ENCODE data around the gene SLFN5.
"Not testable (repeated sequence)": the region's sequence is repeated elsewhere in the genome, so short reads cannot be mapped to it uniquely, and the experiment has no call there.

SLFN5 gene

DNA sequence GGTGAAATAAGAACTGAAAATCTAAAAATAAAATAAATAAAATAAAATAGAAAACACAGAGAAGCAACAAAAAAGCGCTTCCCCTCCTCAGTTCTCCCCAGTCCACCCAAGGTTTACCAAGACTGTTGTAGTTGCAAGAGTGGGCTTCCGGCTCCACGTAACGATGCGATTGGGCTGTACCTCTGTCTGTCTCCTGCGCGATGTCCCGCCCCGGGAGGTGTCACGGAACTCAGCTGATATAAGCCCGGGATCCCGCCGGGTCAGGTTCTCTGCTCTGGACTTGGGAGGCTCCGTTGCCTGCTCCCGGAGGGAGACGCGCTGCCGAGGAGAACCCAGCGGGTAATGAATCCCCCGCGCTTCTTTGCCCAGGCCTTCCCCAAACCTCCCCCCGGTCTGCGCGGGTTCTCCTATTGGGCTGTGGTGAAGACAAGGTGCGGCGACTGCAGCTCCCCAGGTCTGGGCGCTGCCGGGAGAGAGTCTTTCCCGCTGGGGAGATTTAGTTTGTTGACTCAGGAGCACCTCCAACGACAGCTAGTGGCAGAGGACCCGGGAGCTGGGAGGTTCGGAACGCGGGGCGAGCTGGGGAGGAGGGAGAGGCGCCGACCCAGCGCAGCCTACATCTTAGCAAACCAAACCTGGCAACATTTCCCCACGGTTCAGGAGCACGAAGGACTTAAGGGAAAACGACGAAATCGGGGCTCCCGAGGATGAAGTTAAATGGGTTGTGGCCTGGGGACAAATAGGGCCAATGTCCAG is at the start of gene SLFN5:
Gene SLFN5 (plus strand): TSS at position 268 of the 756 bp plus-strand sequence. CDS start 15,619 bp downstream, outside the sequence.
- peak; percentile 85 for DNase-seq (ENCODE audit: low read depth)

- not testable (repeated sequence) for DNase-seq (ENCODE audit: low read depth)
Observed at GRCh38 chr17:35194001-35194400, 48.9 kb upstream of the SLFN5 start, which contains the start of gene SLC35G3. SLC35G3 (minus strand) TSS chr17:35194393; CDS start chr17:35194307, 86 bp downstream.

DNA sequence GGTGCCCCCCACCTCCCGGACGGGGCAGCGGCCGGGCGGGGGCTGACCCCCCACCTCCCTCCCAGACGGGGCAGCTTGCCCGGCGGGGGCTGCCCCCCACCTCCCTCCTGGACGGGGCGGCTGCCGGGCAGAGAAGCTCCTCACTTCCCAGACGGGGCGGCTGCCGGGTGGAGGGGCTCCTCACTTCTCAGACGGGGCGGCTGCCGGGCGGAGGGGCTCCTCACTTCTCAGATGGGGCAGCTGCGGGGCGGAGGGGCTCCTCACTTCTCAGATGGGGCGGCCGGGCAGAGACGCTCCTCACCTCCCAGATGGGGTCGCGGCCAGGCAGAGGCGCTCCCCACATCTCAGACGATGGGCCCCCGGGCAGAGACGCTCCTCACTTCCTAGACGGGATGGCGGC is 47.8 kb upstream of the SLFN5 start:
- not testable (repeated sequence) for DNase-seq (ENCODE audit: low read depth)

DNA sequence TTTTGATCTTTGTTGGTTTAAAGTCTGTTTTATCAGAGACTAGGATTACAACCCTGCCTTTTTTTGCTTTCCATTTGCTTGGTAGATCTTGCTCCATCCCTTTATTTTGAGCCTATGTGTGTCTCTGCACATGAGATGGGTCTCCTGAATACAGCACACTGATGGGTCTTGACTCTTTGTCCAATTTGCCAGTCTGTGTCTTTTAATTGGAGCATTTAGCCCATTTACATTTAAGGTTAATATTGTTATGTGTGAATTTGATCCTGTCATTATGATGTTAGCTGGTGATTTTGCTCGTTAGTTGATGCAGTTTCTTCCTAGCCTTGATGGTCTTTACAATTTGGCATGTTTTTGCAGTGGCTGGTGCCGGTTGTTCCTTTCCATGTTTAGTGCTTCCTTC is 40.3 kb upstream of the SLFN5 start:
- DNase-seq (ENCODE audit: low read depth): not testable (repeated sequence)

- DNase-seq (ENCODE audit: low read depth): no peak
Observed at GRCh38 chr17:35210741-35211140, 32.1 kb upstream of the SLFN5 start.

DNA sequence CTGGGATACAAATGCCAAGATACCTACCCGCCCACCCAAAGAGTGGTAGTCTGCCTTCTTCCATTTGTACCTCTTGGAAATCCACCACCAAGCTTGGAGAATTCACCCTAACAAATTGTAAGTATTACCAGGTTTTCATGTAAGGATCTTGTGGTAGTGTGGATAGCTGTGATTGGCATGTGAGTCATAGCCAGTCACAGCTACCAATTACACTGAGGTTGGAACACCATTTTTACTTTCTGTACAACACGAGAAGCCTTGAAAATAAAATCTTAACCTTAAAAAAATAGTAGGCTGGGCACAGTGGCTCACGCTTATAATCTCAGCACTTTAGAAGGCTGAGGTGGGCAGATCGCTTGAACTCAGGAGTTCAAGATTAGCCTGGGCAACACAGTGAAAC is 30.2 kb upstream of the SLFN5 start:
- DNase-seq (ENCODE audit: low read depth): no peak

GRCh38 chr17:35213412-35213940 is 29.4 kb upstream of the SLFN5 start:
- DNase-seq (ENCODE audit: low read depth): no peak

GRCh38 chr17:35214192-35214591 is 28.7 kb upstream of the SLFN5 start:
- DNase-seq (ENCODE audit: low read depth): no peak

DNA sequence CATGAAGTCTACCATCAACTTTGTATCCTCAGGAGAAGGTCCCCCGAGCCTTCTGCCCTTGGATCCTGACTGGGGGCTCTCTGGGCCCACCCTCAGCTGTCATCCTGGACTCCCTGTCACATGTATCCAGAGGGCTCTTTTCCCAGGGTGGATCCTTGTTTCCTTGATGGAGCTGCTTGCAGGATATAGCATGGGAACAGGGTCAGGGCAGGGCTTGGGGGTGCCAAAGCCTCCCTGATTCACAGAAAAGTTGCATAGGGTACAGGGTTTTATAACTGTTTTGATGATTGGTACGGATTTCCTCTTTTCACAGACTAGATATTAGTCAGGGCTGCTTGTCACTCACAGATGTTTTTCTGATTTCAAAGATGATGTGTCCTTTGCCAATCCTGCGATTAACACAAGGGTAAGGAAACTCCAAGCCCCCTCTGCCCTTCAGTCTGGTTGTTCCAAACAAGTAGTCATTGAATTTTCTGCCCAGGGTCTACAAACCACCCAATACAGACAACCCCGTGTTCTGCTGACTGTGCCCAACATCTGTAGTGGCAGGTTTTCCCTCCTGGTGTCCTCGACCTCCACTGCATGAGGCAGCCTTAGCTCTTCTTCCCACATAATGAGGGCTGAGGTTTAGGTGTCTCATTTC is 28.1 kb upstream of the SLFN5 start:
- DNase-seq (ENCODE audit: low read depth): no peak

DNA sequence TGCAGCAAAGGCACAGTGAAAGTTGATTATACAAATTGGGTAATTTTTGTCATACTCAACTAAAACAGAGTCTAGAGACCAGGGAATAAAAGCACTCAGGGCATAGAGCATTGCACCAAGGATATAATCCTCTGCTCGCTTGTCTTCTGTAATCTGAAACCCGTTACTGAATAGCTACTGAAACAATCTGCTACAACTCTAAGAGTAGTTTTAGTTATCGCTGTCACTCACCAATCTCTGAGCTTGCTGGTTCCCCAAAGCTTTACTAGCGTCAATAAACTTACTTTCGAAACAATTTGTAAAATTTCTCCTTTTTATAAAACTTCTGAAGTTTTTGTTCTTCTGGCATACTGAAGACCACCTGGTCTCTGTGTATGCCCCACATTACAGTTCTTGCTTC is 25.8 kb upstream of the SLFN5 start:
- DNase-seq (ENCODE audit: low read depth): no peak

DNA sequence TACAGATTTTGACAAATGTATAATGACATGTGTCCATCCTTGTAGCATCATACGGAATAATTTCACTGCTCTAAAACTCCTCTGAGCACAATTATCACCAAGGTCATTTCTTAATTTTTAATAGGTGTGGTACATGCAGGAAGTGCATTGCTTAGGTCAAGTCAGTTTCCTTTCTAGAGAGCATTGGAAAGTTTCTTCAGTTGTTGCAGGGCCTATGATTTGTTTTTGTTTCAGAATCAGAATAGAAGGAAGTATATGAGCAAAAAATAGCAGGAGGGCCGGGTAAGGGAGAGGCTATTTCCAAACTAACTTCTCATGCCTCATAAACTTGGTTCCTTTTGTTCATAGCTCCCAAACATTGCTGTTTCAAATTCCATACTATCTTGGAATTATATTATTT is 24.0 kb upstream of the SLFN5 start:
- DNase-seq (ENCODE audit: low read depth): no peak

DNA sequence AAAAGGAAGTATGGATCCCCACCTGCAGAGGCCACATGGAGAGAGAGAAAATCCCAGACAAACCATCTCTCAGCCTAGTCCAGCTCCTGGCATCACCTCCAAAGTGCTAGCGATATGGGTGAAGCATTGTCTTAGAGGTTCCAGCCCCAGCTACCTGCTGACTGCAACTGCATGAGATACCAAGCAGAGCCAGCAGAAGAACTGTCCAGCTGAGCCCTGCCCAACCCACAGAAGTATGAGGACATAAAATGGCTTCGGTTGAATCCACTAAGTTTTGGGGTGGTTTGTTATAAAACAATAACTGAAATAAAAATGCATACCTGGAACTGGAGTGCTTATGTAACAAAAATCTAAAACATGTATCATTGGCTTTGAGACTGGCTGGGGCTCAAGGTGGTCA is 20.4 kb upstream of the SLFN5 start:
- no peak for DNase-seq (ENCODE audit: low read depth)

DNA sequence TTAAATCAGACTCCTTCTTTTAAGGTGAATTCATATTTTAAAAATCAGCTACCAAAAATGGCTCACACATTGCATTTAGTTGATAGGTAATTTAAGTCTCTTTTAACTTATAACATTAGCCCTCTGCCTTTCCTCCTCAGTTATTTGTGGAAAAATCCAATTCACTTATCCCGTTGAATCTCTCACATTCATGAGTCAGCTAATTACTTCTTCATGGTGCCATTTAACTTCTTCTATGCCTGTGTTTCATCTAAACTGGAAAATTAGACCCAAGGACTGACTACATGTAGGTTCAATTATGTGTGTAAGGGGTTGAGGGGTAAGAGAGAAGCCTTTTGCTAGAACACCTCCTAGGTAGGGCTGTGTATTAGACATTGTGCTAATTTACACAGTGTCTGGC is 18.4 kb upstream of the SLFN5 start:
- DNase-seq (ENCODE audit: low read depth): no peak

DNA sequence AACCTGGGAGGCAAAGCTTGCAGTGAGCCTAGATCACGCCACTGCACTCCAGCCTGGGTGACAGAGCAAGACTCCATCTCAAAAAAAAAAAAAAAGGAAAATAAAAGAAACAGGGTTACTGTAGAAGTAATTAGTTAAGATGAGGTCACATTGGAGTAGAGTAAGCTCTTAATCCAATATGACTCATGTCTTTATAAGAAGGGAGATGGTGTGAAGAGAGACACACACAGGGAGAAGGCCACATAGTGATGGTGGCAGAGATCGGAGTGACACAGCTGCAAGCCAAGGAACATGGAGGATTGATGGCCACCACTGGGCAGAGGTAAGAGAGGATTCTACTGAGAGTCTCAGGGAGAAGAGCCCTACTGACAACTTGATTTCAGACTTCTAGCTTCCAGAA is 15.3 kb upstream of the SLFN5 start:
- no peak for DNase-seq (ENCODE audit: low read depth)

DNA sequence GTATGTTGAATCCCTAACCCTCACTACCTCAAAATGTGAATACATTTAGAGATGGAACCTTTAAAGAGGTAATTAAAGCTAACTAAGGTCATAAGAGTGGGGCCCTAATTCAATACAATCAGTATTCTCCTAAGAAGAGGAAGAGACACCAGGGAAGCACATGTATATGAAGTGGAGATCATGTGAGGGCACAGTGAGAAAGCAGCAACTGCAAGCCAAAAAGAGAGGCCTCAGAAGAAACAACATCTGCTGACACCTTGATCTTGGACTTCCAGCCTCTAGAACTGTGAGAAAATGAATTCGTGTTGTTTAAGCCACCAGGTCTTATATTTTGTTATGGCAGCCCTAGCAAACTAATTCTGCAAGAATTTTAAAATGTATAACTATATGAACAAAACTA is 13.2 kb upstream of the SLFN5 start:
- DNase-seq (ENCODE audit: low read depth): no peak

DNA sequence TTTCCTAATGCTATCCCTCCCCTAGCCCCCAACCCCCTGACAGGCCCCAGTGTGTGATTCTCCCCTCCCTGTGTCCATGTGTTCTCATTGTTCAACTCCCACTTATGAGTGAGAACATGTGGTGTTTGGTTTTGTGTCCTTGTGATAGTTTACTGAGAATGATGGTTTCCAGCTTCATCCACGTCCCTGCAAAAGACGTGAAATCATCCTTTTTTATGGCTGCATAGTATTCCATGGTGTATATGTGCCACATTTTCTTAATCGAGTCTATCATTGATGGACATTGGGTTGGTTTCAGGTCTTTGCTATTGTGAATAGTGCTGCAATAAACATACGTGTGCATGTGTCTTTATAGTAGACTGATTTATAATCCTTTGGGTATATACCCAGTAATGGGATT is 8.6 kb upstream of the SLFN5 start:
- not testable (repeated sequence) for DNase-seq (ENCODE audit: low read depth)

DNA sequence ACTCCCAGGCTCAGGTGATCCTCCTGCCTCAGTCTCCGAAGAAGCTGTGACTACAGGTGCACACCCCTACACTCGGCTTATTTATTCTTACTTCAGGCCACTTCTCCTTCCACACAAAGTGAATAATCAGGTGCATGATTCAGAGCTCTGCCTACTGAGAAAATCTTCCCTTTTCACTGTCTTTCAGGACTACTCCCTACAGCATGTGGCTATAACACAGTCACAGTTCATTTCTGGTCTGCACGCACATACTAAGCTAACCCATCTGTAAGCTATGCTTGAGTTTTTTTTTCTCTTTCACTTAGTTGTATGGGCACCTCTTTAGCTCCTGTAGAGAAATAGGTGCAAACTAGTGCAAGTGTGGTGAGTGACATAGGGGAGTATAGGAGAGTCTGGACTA is 7.6 kb upstream of the SLFN5 start:
- no peak for DNase-seq (ENCODE audit: low read depth)

GRCh38 chr17:35235917-35236316 is 7.0 kb upstream of the SLFN5 start:
- no peak for DNase-seq (ENCODE audit: low read depth)

GRCh38 chr17:35236821-35237220 is 6.1 kb upstream of the SLFN5 start:
- no peak for DNase-seq (ENCODE audit: low read depth)

GRCh38 chr17:35238821-35239220 is 4.1 kb upstream of the SLFN5 start:
- DNase-seq (ENCODE audit: low read depth): peak; percentile 17

- DNase-seq (ENCODE audit: low read depth): no peak
Observed at GRCh38 chr17:35239823-35240222, 3.0 kb upstream of the SLFN5 start.

DNA sequence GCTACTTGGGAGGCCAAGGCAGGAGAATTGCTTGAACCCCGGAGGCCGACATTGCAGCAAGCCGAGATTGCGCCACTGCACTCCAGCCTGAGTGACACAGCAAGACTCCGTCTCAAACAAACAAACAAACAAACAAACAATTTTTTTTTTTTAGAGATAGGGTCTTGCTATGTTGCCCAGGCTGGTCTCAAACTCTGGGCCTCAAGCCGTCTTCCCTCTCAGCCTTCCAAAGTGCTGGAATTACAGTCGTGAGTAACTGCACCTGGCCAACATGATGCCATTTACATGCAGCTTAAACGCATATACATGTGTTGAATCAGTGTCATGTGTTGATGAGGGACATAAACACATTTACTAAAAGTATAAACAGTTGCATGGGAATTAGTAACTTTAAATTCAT is 2.0 kb upstream of the SLFN5 start:
- no peak for DNase-seq (ENCODE audit: low read depth)

GRCh38 chr17:35241520-35241919 is 1.4 kb upstream of the SLFN5 start:
- no peak for DNase-seq (ENCODE audit: low read depth)

Data from GM04504 (cell line).